Pons (tissue), 1 donor: Measurements from ENCODE around the gene CUBN.

Experiments
- DNase-seq: peaks from one replicate; pipeline ENCODE4 v3.0.0-alpha.2; 2016; ENCODE audit warnings: low spot score

CUBN gene

GRCh38 chr10:16916496-16916895 is 213.1 kb downstream of the CUBN start:
- DNase-seq = no peak

GRCh38 chr10:16915300-16915699 is 214.3 kb downstream of the CUBN start:
- no peak for DNase-seq

GRCh38 chr10:16913266-16913665 is 216.3 kb downstream of the CUBN start:
- DNase-seq = no peak

GRCh38 chr10:16910793-16911164 is 218.8 kb downstream of the CUBN start:
- DNase-seq = no peak

- no peak for DNase-seq
Observed at GRCh38 chr10:16909961-16910792, 219.4 kb downstream of the CUBN start.

GRCh38 chr10:16909271-16909767 is 220.3 kb downstream of the CUBN start:
- DNase-seq = no peak

GRCh38 chr10:16907687-16908086 is 221.9 kb downstream of the CUBN start:
- DNase-seq = no peak

- no peak for DNase-seq
Observed at GRCh38 chr10:16905320-16905719, 224.3 kb downstream of the CUBN start.

GRCh38 chr10:16904639-16905061 is 225.0 kb downstream of the CUBN start:
- no peak for DNase-seq

GRCh38 chr10:16904049-16904448 is 225.6 kb downstream of the CUBN start:
- DNase-seq = no peak

- no peak for DNase-seq
Observed at GRCh38 chr10:16902606-16903005, 227.0 kb downstream of the CUBN start.

GRCh38 chr10:16901106-16901505 is 228.5 kb downstream of the CUBN start:
- no peak for DNase-seq

- no peak for DNase-seq
Observed at GRCh38 chr10:16896993-16897392, 232.6 kb downstream of the CUBN start.

- DNase-seq = peak; percentile 51
Observed at GRCh38 chr10:16894821-16895220, 234.8 kb downstream of the CUBN start.

- no peak for DNase-seq
Observed at GRCh38 chr10:16893664-16894063, 235.9 kb downstream of the CUBN start.

GRCh38 chr10:16891375-16892313 is 238.0 kb downstream of the CUBN start:
- DNase-seq = peak; percentile 59

GRCh38 chr10:16890691-16891090 is 238.9 kb downstream of the CUBN start:
- peak; percentile 7 for DNase-seq

GRCh38 chr10:16887565-16887964 is 242.0 kb downstream of the CUBN start:
- DNase-seq = no peak

- DNase-seq = no peak
Observed at GRCh38 chr10:16886031-16886430, 243.6 kb downstream of the CUBN start.

GRCh38 chr10:16884497-16884896 is 245.1 kb downstream of the CUBN start:
- DNase-seq = no peak

GRCh38 chr10:16883084-16883483 is 246.5 kb downstream of the CUBN start:
- no peak for DNase-seq

GRCh38 chr10:16870331-16870730 is 259.3 kb downstream of the CUBN start:
- no peak for DNase-seq

GRCh38 chr10:16867990-16868389 is 261.6 kb downstream of the CUBN start:
- no peak for DNase-seq
